ENCODE results near the gene SH3YL1.

Gene SH3YL1

GRCh38 chr2:263774-264492, at the start of gene SH3YL1:
Gene SH3YL1, minus strand, starts transcription at chr2:264032. Its CDS starts 48 bp downstream, at chr2:263984.
- DNase-seq: peak; percentile 68

- peak; percentile 46 for DNase-seq
Observed at GRCh38 chr2:310994-311393, 47.2 kb upstream of the SH3YL1 start.

- no peak for DNase-seq
Observed at GRCh38 chr2:309954-310510, 46.2 kb upstream of the SH3YL1 start.

GRCh38 chr2:309148-309953, 45.5 kb upstream of the SH3YL1 start:
- peak; percentile 32 for DNase-seq

- DNase-seq: no peak
Observed at GRCh38 chr2:305366-305765, 41.5 kb upstream of the SH3YL1 start.

- no peak for DNase-seq
Observed at GRCh38 chr2:296354-296753, 32.5 kb upstream of the SH3YL1 start.

GRCh38 chr2:295090-295489, 31.3 kb upstream of the SH3YL1 start:
- DNase-seq: no peak

GRCh38 chr2:290090-290722, 26.4 kb upstream of the SH3YL1 start:
- peak; percentile 63 for DNase-seq

- peak; percentile 23 for DNase-seq
Observed at GRCh38 chr2:289362-290089, 25.7 kb upstream of the SH3YL1 start.

GRCh38 chr2:288758-289361, 25.0 kb upstream of the SH3YL1 start:
- no peak for DNase-seq

GRCh38 chr2:287911-288757, 24.3 kb upstream of the SH3YL1 start, which contains the start of gene ALKAL2:
Gene ALKAL2, minus strand, starts transcription at chr2:288091. Its CDS starts 256 bp downstream, at chr2:287835.
- DNase-seq: peak; percentile 17

GRCh38 chr2:287471-287885, 23.6 kb upstream of the SH3YL1 start:
- no peak for DNase-seq

- no peak for DNase-seq
Observed at GRCh38 chr2:286774-287392, 23.1 kb upstream of the SH3YL1 start.

GRCh38 chr2:286035-286434, 22.2 kb upstream of the SH3YL1 start:
- no peak for DNase-seq

GRCh38 chr2:285531-285930, 21.7 kb upstream of the SH3YL1 start:
- no peak for DNase-seq

- DNase-seq: no peak
Observed at GRCh38 chr2:284896-285492, 21.2 kb upstream of the SH3YL1 start.

- DNase-seq: peak; percentile 8
Observed at GRCh38 chr2:283996-284794, 20.4 kb upstream of the SH3YL1 start.

- DNase-seq: no peak
Observed at GRCh38 chr2:282371-283263, 18.8 kb upstream of the SH3YL1 start.

Measured in NCI-H345 (cell line).